GM18868 (cell line): ENCODE results near the gene DSCAML1.

Experiments
- ATAC-seq: cut with Tn5 transposase; IDR thresholded peaks from one replicate; pipeline ENCODE4 v1.9.1; 2021; ENCODE audit warnings: mild to moderate bottlenecking, moderate library complexity; ENCODE audit not compliant: unreplicated experiment

DSCAML1 gene

GRCh38 chr11:117394221-117394925, 402.6 kb downstream of the DSCAML1 start:
- no peak for ATAC-seq

GRCh38 chr11:117392979-117393378, 404.0 kb downstream of the DSCAML1 start:
- no peak for ATAC-seq

GRCh38 chr11:117392001-117392690, 404.9 kb downstream of the DSCAML1 start:
- ATAC-seq = no peak

GRCh38 chr11:117391181-117391580, 405.8 kb downstream of the DSCAML1 start:
- ATAC-seq = no peak

- ATAC-seq = no peak
Measured at GRCh38 chr11:117390743-117391142, 406.3 kb downstream of the DSCAML1 start.

GRCh38 chr11:117387992-117388755, 408.8 kb downstream of the DSCAML1 start:
- no peak for ATAC-seq

- ATAC-seq = no peak
Measured at GRCh38 chr11:117385906-117386305, 411.1 kb downstream of the DSCAML1 start.

GRCh38 chr11:117385471-117385870, 411.5 kb downstream of the DSCAML1 start:
- ATAC-seq = no peak

- ATAC-seq = no peak
Measured at GRCh38 chr11:117384045-117384444, 413.0 kb downstream of the DSCAML1 start.

- ATAC-seq = no peak
Measured at GRCh38 chr11:117382746-117383145, 414.3 kb downstream of the DSCAML1 start.

GRCh38 chr11:117381481-117382387, 415.3 kb downstream of the DSCAML1 start:
- ATAC-seq = no peak

GRCh38 chr11:117380676-117381075, 416.3 kb downstream of the DSCAML1 start:
- no peak for ATAC-seq

GRCh38 chr11:117378976-117379865, 417.8 kb downstream of the DSCAML1 start:
- ATAC-seq = no peak
